ENCODE measurements around the gene CDH13.

CDH13 gene

DNA sequence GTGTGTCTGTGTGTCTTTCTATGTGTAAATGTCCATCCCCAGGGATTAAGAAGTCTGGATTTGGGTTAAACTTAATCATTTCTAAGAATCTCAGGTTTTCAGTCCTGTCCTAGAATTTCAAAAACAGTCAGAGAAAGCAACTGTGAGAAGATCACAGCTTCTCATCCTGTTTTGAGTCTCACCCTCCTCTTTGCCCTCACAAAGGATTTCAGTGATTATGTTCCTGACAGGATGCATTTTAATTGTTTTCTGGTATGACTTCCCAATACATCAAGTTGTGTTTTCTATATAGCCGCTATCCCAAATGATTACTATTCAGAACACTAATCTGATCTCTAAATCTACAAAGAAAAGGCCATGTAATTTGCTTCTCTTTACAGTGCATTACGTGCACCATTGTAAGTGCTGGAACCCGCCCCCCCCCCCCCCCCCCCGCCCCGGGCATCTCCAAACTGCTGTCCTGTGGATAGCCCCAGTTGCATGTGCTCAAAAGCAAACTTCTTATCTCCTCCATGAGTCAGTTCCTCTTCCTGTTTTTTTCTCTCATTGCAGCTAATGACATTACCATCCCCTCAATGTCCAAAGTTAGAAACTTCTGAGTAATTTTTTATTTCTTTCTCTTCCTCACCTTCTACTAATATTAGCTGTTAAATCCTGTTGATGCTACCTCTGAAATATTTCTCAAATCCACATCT is 73.9 kb downstream of the CDH13 start:
- no peak overlapping the region for H3K4me3 ChIP-seq (ENCODE audit: low read length)

DNA sequence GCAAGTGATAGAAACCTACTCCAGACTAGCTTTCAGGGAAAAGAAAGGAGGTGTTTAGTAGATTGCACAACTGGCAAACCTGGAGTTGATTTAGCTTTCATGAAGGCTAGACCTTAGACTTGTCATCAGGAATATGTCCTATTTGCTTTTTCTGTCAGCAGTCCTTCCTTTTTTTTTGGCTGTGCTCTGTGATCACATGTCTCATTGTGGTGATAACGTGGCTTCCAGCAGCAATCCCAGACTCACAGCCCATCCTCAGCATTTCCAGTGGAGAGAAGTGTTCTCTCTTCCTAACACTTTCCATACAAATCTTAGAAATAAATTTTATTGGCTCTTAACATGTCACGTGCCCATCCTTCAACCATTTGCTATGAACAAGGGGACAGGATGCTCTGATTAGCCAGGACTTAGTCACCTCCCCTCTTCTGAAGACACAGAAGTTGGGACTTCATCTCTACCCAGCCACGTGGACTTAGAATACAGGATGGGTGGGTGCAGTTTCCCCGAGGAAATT is 74.7 kb downstream of the CDH13 start:
- peaks cover 29% of the 10 kb centered on the region for H3K4me1 ChIP-seq (ENCODE audit: control insufficient read depth, insufficient read depth, low read length)
- no peaks in the 10 kb centered on the region for H3K27me3 ChIP-seq (ENCODE audit: control insufficient read depth, insufficient read depth, low read length)
- no peak overlapping the region for H3K9ac ChIP-seq (ENCODE audit: low read depth, low read length)
- no peak overlapping the region for H3K4me3 ChIP-seq (ENCODE audit: low read length)
- H3K36me3 ChIP-seq (ENCODE audit: insufficient read depth, low read length): no peaks in the 10 kb centered on the region
- no peaks in the 10 kb centered on the region for H3K9me3 ChIP-seq (replicated peaks; ENCODE audit: low read length)
- no peak overlapping the region for H3K4me2 ChIP-seq (ENCODE audit: low read length)

More for the DNA sequence above, 73.9 kb downstream of the CDH13 start:
- Histone ChIP-seq H3K9ac (ENCODE audit: low read depth, low read length) (no peak overlapping the region), H3K4me1 (ENCODE audit: control insufficient read depth, insufficient read depth, low read length) (peaks cover 29% of the 10 kb centered on the region), H3K9me3 (replicated peaks; ENCODE audit: low read length) (no peaks in the 10 kb centered on the region), H3K36me3 (ENCODE audit: insufficient read depth, low read length) (no peaks in the 10 kb centered on the region), H3K4me2 (ENCODE audit: low read length) (peak overlapping the region; percentile 48), H3K27me3 (ENCODE audit: control insufficient read depth, insufficient read depth, low read length) (no peaks in the 10 kb centered on the region)

DNA sequence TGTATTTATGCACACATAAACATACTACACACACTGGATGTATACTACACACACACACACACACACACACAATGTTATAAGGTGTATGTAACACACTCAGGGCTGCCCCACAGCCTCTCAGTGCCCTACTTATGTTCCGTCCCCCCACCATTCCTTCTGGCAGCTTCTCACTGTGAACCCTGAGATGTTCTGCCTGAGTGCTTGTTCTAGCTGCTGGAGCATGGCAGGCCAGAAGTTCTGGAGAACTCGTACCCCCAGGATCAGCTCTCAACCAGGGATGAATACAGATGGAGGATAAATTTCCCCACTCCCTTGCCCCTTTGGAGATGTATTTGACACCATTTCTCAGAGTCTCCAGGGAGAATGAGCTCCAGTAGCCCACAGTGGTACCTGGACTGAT is 76.4 kb downstream of the CDH13 start:
- no peaks in the 10 kb centered on the region for H3K9me3 ChIP-seq (replicated peaks; ENCODE audit: low read length)
- no peak overlapping the region for H3K9ac ChIP-seq (ENCODE audit: low read depth, low read length)
- peaks cover 29% of the 10 kb centered on the region for H3K4me1 ChIP-seq (ENCODE audit: control insufficient read depth, insufficient read depth, low read length)
- no peak overlapping the region for H3K4me3 ChIP-seq (ENCODE audit: low read length)
- H3K36me3 ChIP-seq (ENCODE audit: insufficient read depth, low read length): peaks cover 7% of the 10 kb centered on the region
- H3K27me3 ChIP-seq (ENCODE audit: control insufficient read depth, insufficient read depth, low read length): no peaks in the 10 kb centered on the region
- H3K4me2 ChIP-seq (ENCODE audit: low read length): no peak overlapping the region

DNA sequence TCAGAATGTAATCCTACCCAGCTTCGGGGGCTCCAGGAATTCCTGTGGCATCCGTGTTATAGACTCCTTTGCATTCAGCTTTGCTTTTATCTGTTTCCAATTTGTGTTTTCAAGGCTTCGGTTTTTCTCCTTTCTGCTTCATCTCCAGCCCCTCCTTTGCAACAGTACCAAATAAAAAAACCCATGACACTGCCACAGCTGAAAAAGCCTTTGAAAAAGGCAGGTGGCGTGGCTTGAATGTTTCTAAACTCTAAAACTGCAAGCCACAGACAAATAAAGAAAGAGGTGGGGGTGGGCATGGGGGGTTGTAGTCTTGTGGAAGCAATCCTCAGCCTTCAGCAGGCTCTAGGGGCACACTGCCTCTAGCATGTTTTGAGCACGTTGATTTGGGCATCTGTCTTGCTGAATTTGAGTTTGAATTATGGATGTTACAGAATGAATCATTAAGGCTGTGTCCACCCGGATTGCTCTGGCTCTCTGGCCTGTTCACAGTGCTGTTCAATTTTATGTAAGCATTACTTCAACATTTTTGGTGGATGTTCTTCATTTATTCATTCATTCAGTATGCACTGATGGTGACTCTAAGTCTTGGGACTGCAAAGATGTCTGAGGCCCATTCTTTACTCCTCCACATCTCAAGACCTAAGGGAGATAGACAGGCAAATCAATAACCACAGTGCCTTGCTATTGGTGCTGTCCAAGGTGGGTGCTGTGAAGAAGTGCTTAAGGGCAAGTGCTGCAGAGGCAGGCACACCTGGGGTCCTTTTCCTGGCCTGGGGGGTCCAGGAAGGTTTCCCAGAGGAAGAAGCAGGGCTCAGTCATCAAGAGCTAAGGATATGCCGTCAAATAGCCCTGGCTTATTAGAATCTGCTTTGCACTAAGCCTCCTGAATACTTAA is 77.4 kb downstream of the CDH13 start:
- Histone ChIP-seq H3K36me3 (ENCODE audit: insufficient read depth, low read length) (peaks cover 7% of the 10 kb centered on the region), H3K4me1 (ENCODE audit: control insufficient read depth, insufficient read depth, low read length) (peaks cover 26% of the 10 kb centered on the region), H3K9ac (ENCODE audit: low read depth, low read length) (no peak overlapping the region), H3K9me3 (replicated peaks; ENCODE audit: low read length) (no peaks in the 10 kb centered on the region), H3K27me3 (ENCODE audit: control insufficient read depth, insufficient read depth, low read length) (no peaks in the 10 kb centered on the region), H3K4me3 (ENCODE audit: low read length) (no peak overlapping the region), H3K4me2 (ENCODE audit: low read length) (no peak overlapping the region)

DNA sequence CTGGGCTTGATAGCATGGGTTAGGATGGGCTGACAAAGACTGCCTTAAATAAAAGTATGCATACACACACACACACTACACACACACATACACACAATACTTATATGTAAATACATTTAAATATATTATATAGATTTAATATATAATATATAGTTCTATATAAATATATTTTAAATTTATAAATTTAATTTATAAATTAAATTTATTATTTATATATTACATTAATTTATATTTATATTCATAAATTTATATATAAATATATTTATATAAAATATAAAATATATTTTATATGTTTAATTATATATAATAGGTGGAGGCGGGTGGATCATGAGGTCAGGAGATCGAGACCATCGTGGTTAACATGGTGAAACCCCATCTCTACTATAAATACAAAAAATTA is 83.2 kb downstream of the CDH13 start:
- peaks cover 7% of the 10 kb centered on the region for H3K36me3 ChIP-seq (ENCODE audit: insufficient read depth, low read length)
- H3K4me2 ChIP-seq (ENCODE audit: low read length): no peak overlapping the region
- H3K9me3 ChIP-seq (replicated peaks; ENCODE audit: low read length): no peaks in the 10 kb centered on the region
- H3K4me1 ChIP-seq (ENCODE audit: control insufficient read depth, insufficient read depth, low read length): no peaks in the 10 kb centered on the region
- no peaks in the 10 kb centered on the region for H3K27me3 ChIP-seq (ENCODE audit: control insufficient read depth, insufficient read depth, low read length)
- no peak overlapping the region for H3K4me3 ChIP-seq (ENCODE audit: low read length)
- no peak overlapping the region for H3K9ac ChIP-seq (ENCODE audit: low read depth, low read length)

DNA sequence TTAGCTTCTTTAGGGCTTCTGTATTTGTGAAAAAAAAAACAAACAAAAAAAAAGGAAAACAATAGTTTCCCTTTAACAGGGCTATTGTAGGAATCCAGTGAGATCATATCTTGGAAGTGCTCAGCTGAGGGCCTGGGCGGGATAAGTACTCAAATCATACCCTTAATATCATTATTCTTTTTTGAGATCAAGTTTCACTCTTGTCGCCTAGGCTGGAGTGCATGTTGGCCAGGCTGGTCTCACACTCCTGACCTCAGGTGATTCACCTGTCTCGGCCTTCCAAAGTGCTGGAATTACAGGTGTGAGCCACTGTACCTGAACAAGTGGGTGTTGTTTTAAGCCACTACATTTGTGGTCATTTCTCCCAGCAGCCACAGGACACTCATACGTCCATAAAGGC is 87.0 kb downstream of the CDH13 start:
- H3K27me3 ChIP-seq (ENCODE audit: control insufficient read depth, insufficient read depth, low read length): no peaks in the 10 kb centered on the region
- H3K4me2 ChIP-seq (ENCODE audit: low read length): no peak overlapping the region
- H3K9me3 ChIP-seq (replicated peaks; ENCODE audit: low read length): no peaks in the 10 kb centered on the region
- no peak overlapping the region for H3K4me3 ChIP-seq (ENCODE audit: low read length)
- no peaks in the 10 kb centered on the region for H3K36me3 ChIP-seq (ENCODE audit: insufficient read depth, low read length)
- H3K4me1 ChIP-seq (ENCODE audit: control insufficient read depth, insufficient read depth, low read length): peaks cover 6% of the 10 kb centered on the region
- no peak overlapping the region for H3K9ac ChIP-seq (ENCODE audit: low read depth, low read length)

DNA sequence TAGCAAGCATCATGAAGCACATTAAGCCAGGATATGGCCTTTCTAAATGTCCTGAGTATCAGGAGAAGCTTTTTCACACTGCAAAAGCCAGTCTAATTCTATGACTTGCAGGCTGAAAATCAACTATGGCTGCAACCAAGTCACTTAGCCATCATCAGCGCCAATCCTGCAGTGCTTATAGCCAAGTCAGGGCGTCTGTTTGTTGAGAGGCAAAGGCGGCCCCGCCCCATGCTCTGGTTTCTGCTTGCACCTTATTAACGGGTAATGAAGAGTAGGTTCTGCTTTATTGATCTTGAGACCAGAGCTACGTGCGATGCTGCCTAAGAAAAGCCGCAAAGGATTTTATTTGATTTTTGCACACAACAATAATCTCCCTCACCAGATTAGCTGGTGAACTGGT is 88.4 kb downstream of the CDH13 start:
- H3K9ac ChIP-seq (ENCODE audit: low read depth, low read length): no peak overlapping the region
- peaks cover 6% of the 10 kb centered on the region for H3K4me1 ChIP-seq (ENCODE audit: control insufficient read depth, insufficient read depth, low read length)
- H3K36me3 ChIP-seq (ENCODE audit: insufficient read depth, low read length): no peaks in the 10 kb centered on the region
- no peak overlapping the region for H3K4me2 ChIP-seq (ENCODE audit: low read length)
- no peaks in the 10 kb centered on the region for H3K27me3 ChIP-seq (ENCODE audit: control insufficient read depth, insufficient read depth, low read length)
- H3K4me3 ChIP-seq (ENCODE audit: low read length): no peak overlapping the region
- H3K9me3 ChIP-seq (replicated peaks; ENCODE audit: low read length): no peaks in the 10 kb centered on the region

DNA sequence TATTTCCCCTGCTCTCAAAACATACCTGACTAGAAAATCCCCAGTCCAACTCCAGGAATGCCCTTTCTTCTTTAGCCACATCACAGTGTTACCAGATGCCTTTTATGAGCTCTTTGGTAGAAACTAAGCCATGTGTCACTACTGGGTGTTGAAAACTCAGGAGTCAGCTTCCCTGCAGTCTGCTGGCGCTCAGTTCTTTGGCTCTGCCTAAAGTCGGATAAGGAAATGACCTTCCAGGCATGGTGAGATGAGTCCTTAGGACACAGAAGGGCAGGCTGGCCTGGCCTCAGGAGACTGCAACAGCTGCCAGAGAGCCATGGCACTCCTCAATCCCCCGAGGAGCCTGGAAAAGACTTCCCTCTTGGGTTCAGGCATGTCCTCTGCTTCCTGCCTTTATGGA is 89.1 kb downstream of the CDH13 start:
- Histone ChIP-seq H3K9ac (ENCODE audit: low read depth, low read length) (no peak overlapping the region), H3K36me3 (ENCODE audit: insufficient read depth, low read length) (no peaks in the 10 kb centered on the region), H3K27me3 (ENCODE audit: control insufficient read depth, insufficient read depth, low read length) (no peaks in the 10 kb centered on the region), H3K4me2 (ENCODE audit: low read length) (no peak overlapping the region), H3K4me1 (ENCODE audit: control insufficient read depth, insufficient read depth, low read length) (peaks cover 6% of the 10 kb centered on the region), H3K9me3 (replicated peaks; ENCODE audit: low read length) (no peaks in the 10 kb centered on the region), H3K4me3 (ENCODE audit: low read length) (no peak overlapping the region)

DNA sequence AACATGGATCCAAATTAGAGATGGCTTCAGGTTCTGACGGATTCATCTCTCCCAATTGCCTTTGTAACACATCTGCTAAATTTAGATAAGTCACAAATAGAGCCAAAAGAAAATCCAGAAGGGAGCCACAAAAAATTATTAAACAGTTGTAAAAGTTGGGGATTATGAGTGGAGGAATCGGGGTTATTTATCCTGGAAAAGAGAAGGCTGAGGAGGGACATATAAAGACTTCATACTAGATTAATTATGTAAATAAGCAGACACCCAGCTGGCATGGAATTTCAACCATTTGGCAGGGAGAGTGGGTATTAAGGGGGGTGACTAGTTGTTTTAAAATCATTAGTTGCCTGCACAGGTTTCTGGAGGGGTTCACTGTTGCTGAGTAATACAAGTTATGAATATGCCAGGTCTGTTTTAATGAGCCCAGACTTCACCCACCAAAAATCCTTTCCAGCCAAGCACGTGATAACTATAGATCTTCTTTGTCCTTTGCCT is 89.6 kb downstream of the CDH13 start:
- Histone ChIP-seq H3K4me1 (ENCODE audit: control insufficient read depth, insufficient read depth, low read length) (peaks cover 6% of the 10 kb centered on the region), H3K9me3 (replicated peaks; ENCODE audit: low read length) (no peaks in the 10 kb centered on the region), H3K36me3 (ENCODE audit: insufficient read depth, low read length) (no peaks in the 10 kb centered on the region), H3K27me3 (ENCODE audit: control insufficient read depth, insufficient read depth, low read length) (no peaks in the 10 kb centered on the region), H3K4me3 (ENCODE audit: low read length) (no peak overlapping the region), H3K4me2 (ENCODE audit: low read length) (no peak overlapping the region), H3K9ac (ENCODE audit: low read depth, low read length) (no peak overlapping the region)

DNA sequence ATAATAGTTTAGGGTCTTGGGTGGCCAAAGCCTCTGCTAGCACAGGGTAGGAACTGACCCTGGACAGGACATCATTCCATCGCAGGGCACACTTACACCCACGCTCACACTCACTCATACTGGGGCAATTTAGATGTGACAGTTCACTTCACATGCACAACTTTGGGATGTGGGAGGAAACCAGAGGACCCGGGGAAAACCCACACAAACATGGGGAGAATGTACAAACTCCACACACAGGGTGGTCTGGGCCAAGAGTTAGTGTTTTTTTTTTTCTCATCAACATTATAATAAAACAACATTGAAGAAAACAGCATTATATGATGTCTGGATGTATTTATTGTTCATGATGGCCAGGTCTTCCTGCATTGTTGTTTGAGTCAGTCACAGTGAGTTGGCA is 93.6 kb downstream of the CDH13 start:
- Histone ChIP-seq H3K4me1 (ENCODE audit: control insufficient read depth, insufficient read depth, low read length) (peaks cover 6% of the 10 kb centered on the region), H3K9ac (ENCODE audit: low read depth, low read length) (no peak overlapping the region), H3K4me2 (ENCODE audit: low read length) (no peak overlapping the region), H3K4me3 (ENCODE audit: low read length) (no peak overlapping the region), H3K27me3 (ENCODE audit: control insufficient read depth, insufficient read depth, low read length) (no peaks in the 10 kb centered on the region), H3K36me3 (ENCODE audit: insufficient read depth, low read length) (no peaks in the 10 kb centered on the region), H3K9me3 (replicated peaks; ENCODE audit: low read length) (no peaks in the 10 kb centered on the region)

DNA sequence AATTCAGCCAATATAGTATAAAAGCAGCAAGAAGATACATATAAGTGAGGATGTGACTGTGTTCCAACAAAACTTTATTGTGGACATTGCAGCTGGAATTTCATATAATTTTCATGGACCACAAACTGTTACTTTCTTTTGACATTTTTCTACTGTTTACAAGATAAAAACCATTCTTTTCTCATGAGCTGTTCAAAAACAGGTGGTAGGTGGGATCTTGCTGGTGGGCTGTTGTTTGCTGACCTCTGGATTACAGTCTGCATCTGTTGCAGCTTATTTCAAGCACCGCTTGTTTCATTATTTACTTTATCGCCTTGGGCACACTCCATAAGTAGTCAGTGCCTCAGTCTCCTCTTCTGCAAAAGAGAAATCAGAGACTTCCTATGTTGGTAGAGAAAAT is 99.5 kb downstream of the CDH13 start:
- Histone ChIP-seq H3K27me3 (ENCODE audit: control insufficient read depth, insufficient read depth, low read length) (no peaks in the 10 kb centered on the region), H3K36me3 (ENCODE audit: insufficient read depth, low read length) (peaks cover 4% of the 10 kb centered on the region), H3K4me3 (ENCODE audit: low read length) (no peak overlapping the region), H3K4me2 (ENCODE audit: low read length) (no peak overlapping the region), H3K9me3 (replicated peaks; ENCODE audit: low read length) (no peaks in the 10 kb centered on the region), H3K9ac (ENCODE audit: low read depth, low read length) (no peak overlapping the region), H3K4me1 (ENCODE audit: control insufficient read depth, insufficient read depth, low read length) (peaks cover 5% of the 10 kb centered on the region)

All from skeletal muscle satellite cell (primary cell).